Fibroblast of peridontal ligament (primary cell): ENCODE measurements around the gene RBFOX1.

Source experiments
- DNase-seq: peaks from one replicate; pipeline ENCODE4 v3.0.0-alpha.2; 2010; ENCODE audit errors: extremely low read depth

The RBFOX1 gene

GRCh38 chr16:7521834-7522233, 189.2 kb downstream of the RBFOX1 start:
- DNase-seq = no peak

- no peak for DNase-seq
Observed at GRCh38 chr16:7524419-7524818, 191.8 kb downstream of the RBFOX1 start.

- DNase-seq = no peak
Observed at GRCh38 chr16:7526736-7527135, 194.1 kb downstream of the RBFOX1 start.

DNA sequence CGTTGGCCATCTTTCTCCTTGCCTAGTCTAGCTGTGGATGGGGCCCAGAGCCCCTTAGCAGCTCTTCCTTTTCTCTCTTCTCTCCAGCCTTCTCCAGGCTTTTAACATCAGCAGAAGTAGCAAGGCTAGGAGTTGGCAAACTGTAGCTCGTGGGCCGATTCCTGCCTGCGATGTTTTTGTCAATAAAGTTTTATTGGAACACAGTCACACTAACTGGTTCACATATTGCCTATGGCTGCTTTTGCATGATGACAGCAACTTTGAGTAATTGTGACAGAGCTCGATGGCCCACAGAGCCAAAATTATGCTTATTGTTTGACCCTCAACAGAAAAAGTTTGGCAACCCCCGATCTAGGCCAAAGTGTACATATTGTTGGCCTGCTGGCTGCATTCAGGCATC, 199.9 kb downstream of the RBFOX1 start:
- DNase-seq = no peak

DNA sequence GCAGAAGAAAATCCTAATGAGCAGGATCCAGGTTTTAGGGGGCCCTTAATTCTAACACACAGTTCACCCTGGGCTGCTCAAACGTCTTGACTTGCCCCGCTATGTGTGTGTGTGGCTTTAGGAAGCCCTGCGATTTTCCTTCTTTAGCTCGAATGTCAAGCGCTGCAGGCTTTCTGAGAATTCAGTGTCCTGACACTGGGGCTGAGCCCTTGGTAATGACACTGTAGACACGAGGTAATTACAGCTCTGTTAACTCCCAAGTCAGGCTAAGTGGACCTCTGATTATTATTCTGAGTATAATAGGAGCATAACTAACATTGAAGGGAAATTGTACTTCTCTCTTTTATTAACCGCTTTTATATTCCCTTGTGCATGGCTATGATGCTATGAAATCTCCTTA, 202.1 kb downstream of the RBFOX1 start:
- no peak for DNase-seq

- DNase-seq = no peak
Observed at GRCh38 chr16:7541026-7541425, 208.4 kb downstream of the RBFOX1 start.

DNA sequence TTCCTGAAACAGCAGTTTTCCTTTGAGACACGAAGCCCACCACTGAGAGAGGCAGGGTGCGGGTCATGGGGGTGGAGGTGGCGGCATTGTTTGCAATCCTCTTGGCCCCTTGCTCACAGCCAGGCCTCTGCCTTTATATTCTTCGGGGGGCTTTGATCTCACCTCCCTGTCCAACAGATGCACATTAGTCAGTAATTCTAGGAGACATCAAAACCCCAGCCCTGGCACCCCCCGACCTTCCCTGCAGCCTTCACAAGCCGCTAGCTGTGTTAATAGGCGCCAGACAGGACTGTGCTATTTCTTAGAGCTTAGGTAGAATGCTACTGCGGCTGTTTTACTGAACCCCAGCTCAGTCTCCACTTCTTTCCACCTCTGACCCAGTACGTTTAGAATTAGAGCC, 212.6 kb downstream of the RBFOX1 start:
- no peak for DNase-seq

GRCh38 chr16:7546948-7547347, 214.3 kb downstream of the RBFOX1 start:
- DNase-seq = no peak

DNA sequence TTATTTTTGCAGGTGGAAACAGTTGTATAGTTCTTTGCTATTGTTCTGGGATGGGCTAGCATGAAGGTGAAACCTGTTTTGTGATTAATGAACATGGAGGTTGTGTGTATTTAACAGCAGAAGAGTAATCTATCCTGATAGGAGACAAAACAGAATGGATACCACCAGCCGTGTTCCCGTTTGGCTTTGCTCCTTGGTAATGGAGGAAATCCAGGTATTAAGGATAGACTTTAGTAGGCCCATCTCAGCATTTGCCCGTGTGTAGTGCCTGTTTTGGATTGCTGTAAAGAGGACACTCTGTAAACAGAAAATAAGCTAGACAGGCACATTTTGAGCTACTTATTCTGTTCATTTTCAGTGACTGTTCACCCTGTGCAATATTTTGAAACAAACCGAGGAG, 215.1 kb downstream of the RBFOX1 start:
- no peak for DNase-seq

DNA sequence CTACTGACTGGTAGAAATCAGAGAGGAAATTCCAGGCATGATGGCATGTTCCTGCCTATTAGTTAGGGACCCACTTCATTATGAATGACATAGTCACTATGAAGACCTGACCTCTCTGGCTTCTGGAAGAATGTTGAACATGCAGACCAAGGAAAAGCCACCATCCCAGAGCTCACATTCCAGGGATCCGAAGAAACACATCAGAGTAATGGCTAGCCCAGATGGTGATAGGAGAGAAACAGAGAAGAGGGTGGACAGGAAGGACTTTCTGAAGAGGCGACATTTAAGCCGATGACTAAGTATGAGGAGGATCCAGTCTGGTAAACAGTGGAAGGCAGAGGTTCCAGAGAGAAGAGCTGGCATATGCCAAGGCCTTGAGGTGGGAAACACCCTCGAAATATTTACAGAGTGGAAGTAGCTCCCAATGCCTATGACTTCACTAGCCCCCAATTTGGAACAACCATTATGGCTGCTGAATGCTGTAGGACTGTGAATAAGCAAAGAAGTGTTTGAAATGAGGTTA, 216.2 kb downstream of the RBFOX1 start:
- no peak for DNase-seq

DNA sequence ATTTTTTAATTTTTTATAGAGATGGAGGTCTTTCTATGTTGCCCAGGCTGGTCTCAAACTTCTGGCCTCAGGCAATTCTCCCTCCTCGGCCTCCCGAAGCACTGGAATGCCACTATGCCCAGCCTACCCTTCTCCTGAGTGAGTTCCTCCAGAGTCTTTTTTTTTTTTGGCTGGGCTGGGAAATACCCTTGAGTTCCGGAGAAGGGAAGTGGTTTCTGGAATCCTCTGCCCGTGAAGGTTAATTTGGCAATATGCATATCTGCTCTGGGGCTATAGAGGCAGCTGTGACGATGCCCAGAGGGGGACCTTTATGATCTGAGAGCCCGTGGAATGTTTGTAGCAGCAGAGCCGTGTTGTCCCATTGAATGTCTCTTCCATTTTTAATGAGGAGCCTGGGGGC, 217.5 kb downstream of the RBFOX1 start:
- DNase-seq = no peak

GRCh38 chr16:7555459-7555858, 222.8 kb downstream of the RBFOX1 start:
- no peak for DNase-seq

DNA sequence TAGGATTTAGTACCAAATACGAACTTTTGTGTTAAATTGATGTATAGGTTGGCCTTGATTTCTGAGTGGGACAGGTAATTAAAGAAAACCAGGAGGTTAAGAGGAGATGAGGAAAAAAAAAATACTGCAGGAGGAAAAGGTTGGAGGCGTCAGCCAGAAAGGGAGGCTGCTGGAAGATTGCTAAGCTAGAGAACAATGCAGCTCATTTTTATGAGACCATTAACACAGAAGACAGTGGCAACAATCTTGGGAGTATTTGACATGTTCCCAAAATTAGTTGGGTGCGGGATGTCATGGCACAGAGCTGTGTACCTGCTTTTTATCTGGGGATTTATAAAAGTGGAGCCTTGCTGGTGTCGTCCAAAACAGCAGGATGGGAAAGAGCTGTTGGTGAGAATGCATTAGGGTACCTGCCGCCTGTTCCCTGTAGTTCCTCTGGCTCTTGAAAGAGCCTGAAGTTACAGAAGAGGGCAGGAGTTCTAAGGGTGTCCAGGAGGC, 229.3 kb downstream of the RBFOX1 start:
- no peak for DNase-seq

GRCh38 chr16:7566360-7566759, 233.7 kb downstream of the RBFOX1 start:
- DNase-seq = no peak

GRCh38 chr16:7571366-7571765, 238.7 kb downstream of the RBFOX1 start:
- no peak for DNase-seq

GRCh38 chr16:7577588-7577987, 244.9 kb downstream of the RBFOX1 start:
- no peak for DNase-seq

GRCh38 chr16:7579454-7579853, 246.8 kb downstream of the RBFOX1 start:
- DNase-seq = no peak

- no peak for DNase-seq
Observed at GRCh38 chr16:7581175-7581574, 248.5 kb downstream of the RBFOX1 start.

GRCh38 chr16:7583396-7583795, 250.8 kb downstream of the RBFOX1 start:
- DNase-seq = no peak

- DNase-seq = no peak
Observed at GRCh38 chr16:7584561-7584960, 251.9 kb downstream of the RBFOX1 start.

DNA sequence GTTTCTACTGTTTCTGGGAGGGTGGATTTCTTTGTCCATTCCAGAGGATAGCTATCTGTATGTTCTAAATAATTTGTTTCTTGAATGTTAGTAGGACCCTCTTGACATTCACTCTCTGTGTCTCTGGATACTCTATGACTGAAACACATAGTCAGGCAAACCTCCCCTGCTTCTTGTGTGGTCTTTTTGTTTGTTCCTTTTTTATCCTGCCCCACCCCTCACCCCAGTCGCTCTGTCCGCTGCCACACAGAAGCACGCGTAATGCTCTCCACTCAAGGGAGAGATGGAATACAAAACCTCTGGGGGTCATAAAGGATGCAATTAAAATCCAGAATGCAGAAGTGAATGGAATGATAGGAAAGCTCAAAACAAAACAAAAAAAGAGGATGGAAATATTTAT, 253.1 kb downstream of the RBFOX1 start:
- no peak for DNase-seq

GRCh38 chr16:7590934-7591333, 258.3 kb downstream of the RBFOX1 start:
- no peak for DNase-seq

DNA sequence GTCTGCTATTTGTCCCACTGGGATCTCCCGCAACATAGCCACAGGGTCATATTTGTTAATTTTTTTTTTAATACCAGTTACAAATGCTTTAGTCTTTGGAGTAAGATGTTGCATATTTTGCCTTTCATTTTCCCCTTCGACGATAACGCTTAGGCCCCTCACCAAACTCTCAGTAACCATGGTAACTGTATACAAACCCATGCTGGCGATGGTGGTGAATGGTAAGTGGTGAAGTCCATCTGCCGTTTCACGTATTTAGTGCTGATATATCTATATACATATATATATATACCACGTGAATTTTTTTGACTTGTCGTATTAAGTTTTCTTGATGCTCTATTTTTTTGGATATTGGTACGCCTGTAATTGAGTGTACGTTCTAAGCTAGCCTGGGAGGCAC, 263.7 kb downstream of the RBFOX1 start:
- DNase-seq = no peak

GRCh38 chr16:7597677-7598076, 265.0 kb downstream of the RBFOX1 start:
- DNase-seq = no peak

GRCh38 chr16:7601100-7601499, 268.5 kb downstream of the RBFOX1 start:
- DNase-seq = no peak
